ENCODE data around the gene NOX5. TPM values are rescaled to one million over a fixed set of nuclear protein-coding genes. Genes with fewer than 3 reads are reported as not detected.

The NOX5 gene
- total RNA-seq, 1 donor from 2014 or later = 0.14 TPM

GRCh38 chr15:69038508-69038907, 24.0 kb downstream of the NOX5 start:
- H3K9me3 ChIP-seq = no peaks in the 10 kb centered on the region
- H3K4me3 ChIP-seq = no peak overlapping the region
- no peak overlapping the region for H3K27ac ChIP-seq
- ATAC-seq (no peak), DNase-seq (no peak)
- no peaks in the 10 kb centered on the region for H3K36me3 ChIP-seq
- no peaks in the 10 kb centered on the region for H3K27me3 ChIP-seq
- H3K4me1 ChIP-seq = no peaks in the 10 kb centered on the region
- intact Hi-C loops (cut with DNase I) = no loop called here
- TF ChIP-seq, protein P1, sequence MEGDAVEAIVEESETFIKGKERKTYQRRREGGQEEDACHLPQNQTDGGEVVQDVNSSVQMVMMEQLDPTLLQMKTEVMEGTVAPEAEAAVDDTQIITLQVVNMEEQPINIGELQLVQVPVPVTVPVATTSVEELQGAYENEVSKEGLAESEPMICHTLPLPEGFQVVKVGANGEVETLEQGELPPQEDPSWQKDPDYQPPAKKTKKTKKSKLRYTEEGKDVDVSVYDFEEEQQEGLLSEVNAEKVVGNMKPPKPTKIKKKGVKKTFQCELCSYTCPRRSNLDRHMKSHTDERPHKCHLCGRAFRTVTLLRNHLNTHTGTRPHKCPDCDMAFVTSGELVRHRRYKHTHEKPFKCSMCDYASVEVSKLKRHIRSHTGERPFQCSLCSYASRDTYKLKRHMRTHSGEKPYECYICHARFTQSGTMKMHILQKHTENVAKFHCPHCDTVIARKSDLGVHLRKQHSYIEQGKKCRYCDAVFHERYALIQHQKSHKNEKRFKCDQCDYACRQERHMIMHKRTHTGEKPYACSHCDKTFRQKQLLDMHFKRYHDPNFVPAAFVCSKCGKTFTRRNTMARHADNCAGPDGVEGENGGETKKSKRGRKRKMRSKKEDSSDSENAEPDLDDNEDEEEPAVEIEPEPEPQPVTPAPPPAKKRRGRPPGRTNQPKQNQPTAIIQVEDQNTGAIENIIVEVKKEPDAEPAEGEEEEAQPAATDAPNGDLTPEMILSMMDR (IDR thresholded peaks at IDR 0.05) = no peak

GRCh38 chr15:69039516-69040225, 25.2 kb downstream of the NOX5 start:
- intact Hi-C loops (cut with DNase I) = no loop called here
- TF ChIP-seq, protein P1 (IDR thresholded peaks at IDR 0.05) = no peak
- Histone ChIP-seq H3K4me1 (no peaks in the 10 kb centered on the region), H3K9me3 (no peaks in the 10 kb centered on the region), H3K4me3 (no peak overlapping the region), H3K27ac (no peak overlapping the region), H3K36me3 (no peaks in the 10 kb centered on the region), H3K27me3 (no peaks in the 10 kb centered on the region)
- ATAC-seq = no peak
- DNase-seq = no peak

DNA sequence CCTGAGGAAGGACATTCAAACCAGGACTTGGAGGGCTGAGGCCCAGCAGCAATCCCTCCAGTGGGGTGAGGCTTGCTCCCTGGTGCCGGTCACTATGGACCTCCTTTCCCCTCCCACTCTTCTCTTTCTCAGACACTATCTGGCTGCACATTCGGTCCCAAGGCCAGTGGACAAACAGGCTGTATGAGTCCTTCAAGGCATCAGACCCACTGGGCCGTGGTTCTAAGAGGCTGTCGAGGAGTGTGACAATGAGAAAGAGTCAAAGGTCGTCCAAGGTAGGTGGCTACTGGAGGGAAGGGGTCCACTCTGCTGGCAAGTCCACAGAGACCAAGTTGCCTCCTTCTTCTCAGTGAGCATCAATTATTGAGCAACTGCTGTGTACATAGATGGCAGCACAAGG, 28.0 kb downstream of the NOX5 start:
- TF ChIP-seq, protein P1 (IDR thresholded peaks at IDR 0.05) = no peak
- Histone ChIP-seq H3K4me3 (no peak overlapping the region), H3K27me3 (no peaks in the 10 kb centered on the region), H3K9me3 (no peaks in the 10 kb centered on the region), H3K27ac (no peak overlapping the region), H3K36me3 (no peaks in the 10 kb centered on the region), H3K4me1 (no peaks in the 10 kb centered on the region)
- ATAC-seq = no peak
- no peak for DNase-seq
- intact Hi-C loops (cut with DNase I) = no loop called here

DNA sequence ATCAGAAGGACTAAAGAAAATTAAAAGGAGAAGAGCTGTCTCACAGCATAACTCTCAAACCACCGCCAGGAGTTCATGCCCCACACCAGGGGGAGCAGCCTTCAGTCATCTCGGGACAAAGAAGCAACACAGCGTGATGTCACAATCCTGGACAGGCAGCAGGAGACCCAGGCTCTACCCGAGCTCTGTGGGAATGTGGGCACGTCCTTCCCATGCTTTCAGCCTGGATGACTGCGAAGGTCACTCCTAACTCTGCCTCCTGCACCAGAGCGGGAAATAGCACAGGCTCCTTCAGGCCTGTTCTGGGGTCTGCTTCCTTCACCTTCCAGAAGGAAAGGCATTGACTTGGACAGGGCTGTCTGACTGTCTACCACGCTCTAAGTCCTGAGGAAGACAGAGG, 31.3 kb downstream of the NOX5 start:
- Histone ChIP-seq H3K36me3 (no peaks in the 10 kb centered on the region), H3K9me3 (no peaks in the 10 kb centered on the region), H3K4me1 (no peaks in the 10 kb centered on the region), H3K27me3 (no peaks in the 10 kb centered on the region), H3K27ac (no peak overlapping the region), H3K4me3 (no peak overlapping the region)
- no peak for DNase-seq
- intact Hi-C loops (cut with DNase I) = no loop called here
- ATAC-seq = no peak
- TF ChIP-seq, protein P1 (IDR thresholded peaks at IDR 0.05) = no peak

GRCh38 chr15:69046781-69047180, 32.3 kb downstream of the NOX5 start:
- H3K36me3 ChIP-seq = no peaks in the 10 kb centered on the region
- intact Hi-C loops (cut with DNase I) = no loop called here
- H3K4me1 ChIP-seq = no peaks in the 10 kb centered on the region
- no peaks in the 10 kb centered on the region for H3K27me3 ChIP-seq
- H3K27ac ChIP-seq = no peak overlapping the region
- no peak overlapping the region for H3K4me3 ChIP-seq
- DNase-seq (no peak), ATAC-seq (peak; percentile 27)
- TF ChIP-seq, protein P1 (IDR thresholded peaks at IDR 0.05) = no peak
- H3K9me3 ChIP-seq = no peaks in the 10 kb centered on the region

DNA sequence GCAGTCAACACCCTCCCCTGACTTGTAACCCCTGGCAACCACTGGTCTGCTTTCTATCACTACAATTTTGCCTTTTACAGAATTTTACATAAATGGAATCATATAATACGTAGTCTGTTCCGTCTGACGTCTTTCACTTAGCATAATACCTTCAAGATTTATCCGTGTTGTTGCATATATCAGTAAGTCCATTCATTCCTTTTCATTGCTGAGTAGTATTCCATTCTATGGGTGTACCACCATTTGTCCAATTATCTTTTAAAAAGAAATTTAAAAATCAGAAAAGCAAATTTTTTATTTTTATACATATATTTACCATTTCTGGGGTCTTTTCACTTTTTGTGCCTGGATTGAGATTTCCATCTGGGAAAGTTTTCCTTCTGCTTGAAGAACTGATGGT, 35.5 kb downstream of the NOX5 start:
- no peaks in the 10 kb centered on the region for H3K4me1 ChIP-seq
- DNase-seq (no peak), ATAC-seq (no peak)
- intact Hi-C loops (cut with DNase I) = no loop called here
- H3K27me3 ChIP-seq = no peaks in the 10 kb centered on the region
- no peak overlapping the region for H3K27ac ChIP-seq
- no peaks in the 10 kb centered on the region for H3K9me3 ChIP-seq
- TF ChIP-seq, protein P1 (IDR thresholded peaks at IDR 0.05) = no peak
- H3K4me3 ChIP-seq = no peak overlapping the region
- no peaks in the 10 kb centered on the region for H3K36me3 ChIP-seq
